HCT116 (cell line): ENCODE results near the gene KRTAP4-8. TPM values are rescaled to one million over a fixed set of nuclear protein-coding genes. Genes with fewer than 3 reads are reported as not detected.

Experiments
- ATAC-seq: fragments of 200-7000 bp; cut with Tn5 transposase; 2 replicates; pipeline ENCODE4 v1.9.1; 2020; ENCODE audit warnings: mild to moderate bottlenecking, moderate library complexity
- BruUV-seq: library from RNA; stranded (reverse); fragments of 400-500 nt; replicated peaks from 2 replicates; lab custom pipeline; 2021; lab: Mats Ljungman, UMichigan
- CTCF ChIA-PET: fragments of 300-600 bp; sonication (Branson Sonifier 250); formaldehyde crosslinking; loops from one replicate; lab custom pipeline; 2021; ENCODE audit warnings: antibody characterized with exemption; lab: Charles Lee
- POLR2A ChIA-PET: fragments of 300-600, 350-600 bp; sonication (Branson Sonifier 250); formaldehyde crosslinking; loops from one replicate; lab custom pipeline; 2021; ENCODE audit warnings: antibody characterized with exemption; lab: Charles Lee
- RAD21 ChIA-PET, 2 experiments: fragments of 300-600 bp; sonication (Branson Sonifier 250); formaldehyde crosslinking; loops; one replicate each; lab custom pipeline; 2023; ENCODE audit warnings: low total read pairs in 2 of 2; ENCODE audit not compliant: uncharacterized antibody in 2 of 2, unreplicated experiment in 2 of 2, low non-redundant PET in 1 of 2; lab: Charles Lee
- DNase-seq: peaks from one replicate; pipeline ENCODE4 v3.0.0-alpha.2; 2010; ENCODE audit warnings: low read depth, low spot score
- H2AFZ ChIP-seq: fragments of 200-600 bp; shearing (Covaris generic), sonication (generic); 2 replicates; pipeline ENCODE4 v1.6.1; 2017; ENCODE audit warnings: low read depth, mixed run types, mixed read lengths, antibody characterized with exemption, low read length; ENCODE audit not compliant: poor library complexity, severe bottlenecking
- H3K27ac ChIP-seq: 2 replicates; pipeline ENCODE4 v1.5.1; 2012; ENCODE audit warnings: low read depth, low read length
- H3K27me3 ChIP-seq: fragments of 200-600 bp; sonication (generic); 2 replicates; pipeline ENCODE4 v1.6.1; 2016; ENCODE audit warnings: mixed run types, low read length, mixed read lengths; ENCODE audit not compliant: insufficient read depth
- H3K36me3 ChIP-seq, 2 experiments: fragments of 200-500 bp in 1 of 2; fragments of 200-600 bp in 1 of 2; sonication (Bioruptor generic) in 1 of 2; sonication (generic) in 1 of 2; 2 replicates each; pipeline versions ENCODE4 v1.5.1 to v1.6.1; 2014 to 2016; ENCODE audit warnings: low read length in 2 of 2, inconsistent platforms in 1 of 2, mixed read lengths in 1 of 2, mixed run types in 1 of 2; ENCODE audit not compliant: insufficient read depth in 2 of 2, control insufficient read depth in 1 of 2
- H3K4me1 ChIP-seq, 2 experiments: fragments of 200-600 bp in 1 of 2; sonication (generic) in 1 of 2; 2 replicates each; pipeline versions ENCODE4 v1.5.1 to v1.6.1; 2012 to 2017; ENCODE audit warnings: low read length in 2 of 2, inconsistent platforms in 1 of 2, mild to moderate bottlenecking in 1 of 2, mixed read lengths in 1 of 2, mixed run types in 1 of 2, moderate library complexity in 1 of 2; ENCODE audit not compliant: insufficient read depth in 2 of 2, control insufficient read depth in 1 of 2
- H3K4me2 ChIP-seq: fragments of 200-600 bp; sonication (generic); 2 replicates; pipeline ENCODE4 v1.6.1; 2017; ENCODE audit warnings: mixed run types, low read length, mixed read lengths
- H3K4me3 ChIP-seq, 2 experiments: fragments of 200-600 bp in 1 of 2; sonication (generic) in 1 of 2; replicated peaks in 1 of 2; 2 replicates each; pipeline ENCODE4 v1.5.1; 2011 to 2016; ENCODE audit warnings: low read length in 2 of 2, control low read depth in 1 of 2, low read depth in 1 of 2, mild to moderate bottlenecking in 1 of 2, mixed read lengths in 1 of 2, mixed run types in 1 of 2
- H3K79me2 ChIP-seq: fragments of 200-600 bp; sonication (generic); 2 replicates; pipeline ENCODE4 v1.6.1; 2017; ENCODE audit warnings: mild to moderate bottlenecking, mixed run types, low read length, moderate library complexity, mixed read lengths; ENCODE audit not compliant: insufficient read depth
- H3K9ac ChIP-seq: fragments of 200-600 bp; sonication (generic); 2 replicates; pipeline ENCODE4 v1.6.1; 2016; ENCODE audit warnings: low read length, mixed read lengths
- H3K9me2 ChIP-seq: fragments of 200-600 bp; sonication (generic), shearing (Covaris generic); 2 replicates; pipeline ENCODE4 v1.6.1; 2017; ENCODE audit warnings: mixed run types, mild to moderate bottlenecking, moderate library complexity; ENCODE audit not compliant: insufficient read depth
- H3K9me3 ChIP-seq, 2 experiments: fragments of 200-500 bp in 1 of 2; fragments of 200-600 bp in 1 of 2; sonication (Bioruptor generic) in 1 of 2; sonication (generic) in 1 of 2; 2 replicates each; pipeline ENCODE4 v1.6.1; 2014 to 2017; ENCODE audit warnings: low read length in 2 of 2, mixed read lengths in 2 of 2, inconsistent platforms in 1 of 2, low read depth in 1 of 2, mild to moderate bottlenecking in 1 of 2, mixed run types in 1 of 2, moderate library complexity in 1 of 2; ENCODE audit not compliant: control insufficient read depth in 1 of 2, insufficient read depth in 1 of 2
- H4K20me1 ChIP-seq: fragments of 200-600 bp; sonication (generic), shearing (Covaris generic); 2 replicates; pipeline ENCODE4 v1.6.1; 2017; ENCODE audit warnings: mixed run types, mild to moderate bottlenecking, moderate library complexity; ENCODE audit not compliant: insufficient read depth
- ATF3 ChIP-seq: IDR thresholded peaks from 2 replicates; pipeline ENCODE4 v1.6.1; 2012
- CBX3 ChIP-seq: IDR thresholded peaks from 2 replicates; pipeline ENCODE4 v1.6.1; 2012; ENCODE audit warnings: low read depth
- CEBPB ChIP-seq: IDR thresholded peaks from 2 replicates; pipeline ENCODE4 v1.6.1; 2012; ENCODE audit warnings: low read depth
- CTCF ChIP-seq, 3 experiments: fragments of 200-600 bp in 1 of 3; sonication (generic) in 1 of 3; IDR thresholded peaks in 2 of 3; conservative IDR thresholded peaks in 1 of 3; 2 replicates each; pipeline ENCODE4 v1.5.1; 2012 to 2017; ENCODE audit warnings: low read depth in 2 of 3, low read length in 2 of 3, antibody characterized with exemption in 1 of 3, borderline replicate concordance in 1 of 3, control low read depth in 1 of 3, mild to moderate bottlenecking in 1 of 3, mixed read lengths in 1 of 3, mixed run types in 1 of 3, moderate library complexity in 1 of 3; ENCODE audit not compliant: insufficient read depth in 1 of 3
- EGR1 ChIP-seq: IDR thresholded peaks from 2 replicates; pipeline ENCODE4 v1.6.1; 2012; ENCODE audit warnings: low read depth
- EZH2 ChIP-seq: fragments of 200-600 bp; sonication (generic); IDR thresholded peaks from 2 replicates; pipeline ENCODE4 v1.6.1; 2017; ENCODE audit warnings: antibody characterized with exemption, mixed run types
- FOSL1 ChIP-seq: IDR thresholded peaks from 2 replicates; pipeline ENCODE4 v1.6.1; 2012; ENCODE audit warnings: low read depth
- POLR2A ChIP-seq: IDR thresholded peaks from 2 replicates; pipeline ENCODE4 v1.7.0; 2011; ENCODE audit warnings: borderline replicate concordance; ENCODE audit not compliant: insufficient read depth, insufficient read length; ENCODE audit errors: extremely low read depth
- REST ChIP-seq: IDR thresholded peaks from 2 replicates; pipeline ENCODE4 v1.6.1; 2012; ENCODE audit warnings: low read depth
- SIN3A ChIP-seq: IDR thresholded peaks from 2 replicates; pipeline ENCODE4 v1.6.1; 2012; ENCODE audit warnings: low read depth
- SP1 ChIP-seq: IDR thresholded peaks from 2 replicates; pipeline ENCODE4 v1.6.1; 2012; ENCODE audit warnings: low read depth
- SRF ChIP-seq: IDR thresholded peaks from 2 replicates; pipeline ENCODE4 v1.6.1; 2012; ENCODE audit warnings: low read depth
- TCF7L2 ChIP-seq: IDR thresholded peaks from 2 replicates; pipeline ENCODE4 v1.7.0; 2011; ENCODE audit warnings: borderline replicate concordance, inconsistent platforms; ENCODE audit not compliant: insufficient read depth, insufficient read length; ENCODE audit errors: extremely low read depth
- YY1 ChIP-seq: IDR thresholded peaks from 2 replicates; pipeline ENCODE4 v1.6.1; 2011; ENCODE audit warnings: low read length, low read depth, moderate library complexity, mild to moderate bottlenecking; ENCODE audit not compliant: insufficient replicate concordance; ENCODE audit errors: extremely low read depth
- ZFX ChIP-seq: fragments of 450-650 bp; IDR thresholded peaks from 2 replicates; pipeline ENCODE4 v1.6.1; 2017
- ZNF274 ChIP-seq: fragments of 200-500 bp; sonication (Bioruptor generic); IDR thresholded peaks from 2 replicates; pipeline ENCODE4 v1.6.1; 2014; ENCODE audit warnings: mild to moderate bottlenecking, low read depth, low read length, inconsistent platforms
- intact Hi-C: fragments of 100-400 bp; cut with micrococcal nuclease; formaldehyde crosslinking; loops from 2 replicates; pipeline ENCODE4 v1.10.0; 2022
- total RNA-seq: library from RNA; stranded (reverse); gene quantifications from one replicate; pipeline ENCODE4 v1.2.1, GENCODE V29; 2021; ENCODE audit not compliant: unreplicated experiment
- TF ChIP-seq, protein P1 (sequence below): IDR thresholded peaks from 2 replicates; pipeline ENCODE4 v1.6.1; 2011; ENCODE audit warnings: mild to moderate bottlenecking, low read length, moderate library complexity; ENCODE audit not compliant: insufficient replicate concordance; ENCODE audit errors: extremely low read depth
- TF ChIP-seq, protein P2 (sequence below): IDR thresholded peaks from 2 replicates; pipeline ENCODE4 v1.6.1; 2012

KRTAP4-8 gene
- total RNA-seq, 1 experiment from 2014 or later = not detected

GRCh38 chr17:41064301-41064700 is 33.6 kb downstream of the KRTAP4-8 start:
- TF ChIP-seq SIN3A (no peak), FOSL1 (no peak), ATF3 (no peak), REST (no peak), TCF7L2 (no peak), ZNF274 (no peak), ZFX (no peak), EGR1 (no peak), YY1 (no peak), CEBPB (no peak), EZH2 (no peak), POLR2A (no peak), SRF (no peak), CBX3 (no peak), CTCF (IDR thresholded peaks at IDR 0.05 in 2 of 3, conservative IDR thresholded peaks at IDR 0.05 in 1 of 3; ENCODE audit: borderline replicate concordance in 1 of 3, insufficient read depth in 1 of 3, low read depth in 2 of 3, low read length in 2 of 3) (no peak), SP1 (no peak)
- TF ChIP-seq, protein P1, sequence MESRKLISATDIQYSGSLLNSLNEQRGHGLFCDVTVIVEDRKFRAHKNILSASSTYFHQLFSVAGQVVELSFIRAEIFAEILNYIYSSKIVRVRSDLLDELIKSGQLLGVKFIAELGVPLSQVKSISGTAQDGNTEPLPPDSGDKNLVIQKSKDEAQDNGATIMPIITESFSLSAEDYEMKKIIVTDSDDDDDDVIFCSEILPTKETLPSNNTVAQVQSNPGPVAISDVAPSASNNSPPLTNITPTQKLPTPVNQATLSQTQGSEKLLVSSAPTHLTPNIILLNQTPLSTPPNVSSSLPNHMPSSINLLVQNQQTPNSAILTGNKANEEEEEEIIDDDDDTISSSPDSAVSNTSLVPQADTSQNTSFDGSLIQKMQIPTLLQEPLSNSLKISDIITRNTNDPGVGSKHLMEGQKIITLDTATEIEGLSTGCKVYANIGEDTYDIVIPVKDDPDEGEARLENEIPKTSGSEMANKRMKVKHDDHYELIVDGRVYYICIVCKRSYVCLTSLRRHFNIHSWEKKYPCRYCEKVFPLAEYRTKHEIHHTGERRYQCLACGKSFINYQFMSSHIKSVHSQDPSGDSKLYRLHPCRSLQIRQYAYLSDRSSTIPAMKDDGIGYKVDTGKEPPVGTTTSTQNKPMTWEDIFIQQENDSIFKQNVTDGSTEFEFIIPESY = no peak
- TF ChIP-seq, protein P2, sequence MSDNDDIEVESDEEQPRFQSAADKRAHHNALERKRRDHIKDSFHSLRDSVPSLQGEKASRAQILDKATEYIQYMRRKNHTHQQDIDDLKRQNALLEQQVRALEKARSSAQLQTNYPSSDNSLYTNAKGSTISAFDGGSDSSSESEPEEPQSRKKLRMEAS = no peak
- H3K9ac ChIP-seq = 0 out of 2 replicates have a peak overlapping the region, but pooled peaks have one; percentile 2
- no peaks in the 10 kb centered on the region for H3K79me2 ChIP-seq
- DNase-seq (no peak), ATAC-seq (no peak)
- H3K9me3 ChIP-seq = no peaks in the 10 kb centered on the region; a peak in 1 of 4 replicates
- H3K4me2 ChIP-seq = no peak overlapping the region
- ChIA-PET CTCF (no interaction called here), POLR2A (no interaction called here), RAD21 (no interaction called here)
- H3K27me3 ChIP-seq = no peaks in the 10 kb centered on the region
- intact Hi-C loops = no loop called here
- H3K9me2 ChIP-seq = no peaks in the 10 kb centered on the region
- no peaks in the 10 kb centered on the region for H4K20me1 ChIP-seq
- no TSS peak for BruUV-seq
- H3K36me3 ChIP-seq = peaks cover 0 to 15% of the 10 kb centered on the region in 2 experiments; a peak in 1 of 4 replicates
- peaks cover 39 to 85% of the 10 kb centered on the region in 2 experiments for H3K4me1 ChIP-seq
- no peak overlapping the region for H2AFZ ChIP-seq
- H3K27ac ChIP-seq = no peak overlapping the region
- no peak overlapping the region for H3K4me3 ChIP-seq
